Stimulated activated CD4-positive, alpha-beta T cell treated with anti-CD3 and anti-CD28 coated beads, Interleukin-4, amount 100 ng/mL, for 1 hour (primary cell): ENCODE data around the gene SLC35A3.
"Not testable (repeated sequence)": the region's sequence is repeated elsewhere in the genome, so short reads cannot be mapped to it uniquely, and the experiment has no call there.

Experiments used
- DNase-seq: peaks from one replicate; pipeline ENCODE4 v3.0.0-alpha.2; 2020

Gene SLC35A3

DNA sequence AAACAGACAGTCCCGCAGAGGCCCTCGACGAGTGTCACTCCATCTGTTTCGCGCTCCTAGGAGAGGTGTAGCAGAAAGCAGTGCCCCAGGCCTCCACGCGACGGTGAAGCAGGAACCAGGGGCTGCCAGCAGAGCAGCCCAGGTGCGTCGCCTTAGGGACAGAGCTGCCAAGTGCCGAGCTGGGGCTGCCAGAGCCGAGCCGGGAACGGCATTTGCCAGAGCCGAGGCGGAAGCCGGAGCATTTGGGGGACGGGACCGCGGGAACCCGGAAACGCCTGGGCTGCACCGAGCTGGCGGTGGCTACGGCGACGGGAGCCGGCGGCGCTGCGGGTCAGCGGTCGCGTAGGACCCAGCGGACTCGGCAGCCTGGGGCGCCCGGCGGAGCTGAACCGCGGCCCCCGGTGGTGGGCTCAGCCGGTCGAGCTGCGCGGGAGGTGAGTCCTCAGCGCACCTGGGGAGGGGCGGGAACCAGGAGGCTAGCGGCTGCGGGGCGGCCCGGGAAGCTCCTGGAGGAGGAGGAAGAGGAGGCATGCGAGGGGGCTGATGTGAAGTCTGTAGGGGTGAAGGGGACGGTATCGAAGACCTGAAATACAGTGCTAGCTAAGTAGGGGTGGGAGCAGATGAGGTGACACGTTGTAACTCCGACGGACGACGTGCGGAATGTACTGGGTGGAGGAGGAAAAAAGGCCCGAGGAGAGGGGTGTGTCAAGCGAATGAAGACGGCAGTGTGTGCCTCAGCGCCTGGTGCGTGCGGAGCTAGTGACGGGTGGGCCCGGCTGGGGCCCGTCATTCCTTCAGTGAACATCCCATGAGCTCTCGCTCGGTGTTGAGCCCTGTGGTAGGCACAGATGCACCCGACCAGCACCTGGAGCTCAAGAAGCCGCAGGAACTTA, at the start of gene SLC35A3:
TSS of gene SLC35A3 (plus strand) at position 268 of the 893 bp plus-strand sequence. CDS start 23,559 bp downstream, outside the sequence.
- peak; percentile 82 for DNase-seq

DNA sequence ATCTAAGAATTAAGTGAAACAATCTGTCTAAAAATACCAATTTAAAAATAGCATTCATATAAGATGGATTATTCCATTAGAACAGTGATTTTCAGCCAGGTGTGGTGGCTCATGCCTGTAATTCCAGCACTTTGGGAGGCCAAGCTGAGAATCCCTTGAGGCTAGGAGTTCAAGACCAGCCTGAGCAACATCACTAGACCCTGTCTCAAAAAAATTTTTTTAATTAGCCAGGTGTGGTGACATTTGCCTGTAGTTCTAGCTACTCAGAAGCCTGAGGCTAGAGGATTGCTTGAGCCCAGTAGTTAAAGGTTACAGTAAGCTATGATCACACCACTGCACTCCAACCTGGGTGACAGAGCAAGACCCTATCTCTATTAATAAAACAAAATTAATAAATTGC, 35.0 kb upstream of the SLC35A3 start:
- no peak for DNase-seq

- DNase-seq, result no peak
These were observed 34.3 kb upstream of the SLC35A3 start for GRCh38 chr1:99935534-99935933.

GRCh38 chr1:99936071-99936470, 33.7 kb upstream of the SLC35A3 start:
- DNase-seq, result no peak

- no peak for DNase-seq
These were observed 27.1 kb upstream of the SLC35A3 start for GRCh38 chr1:99942723-99943122.

- no peak for DNase-seq
These were observed 26.5 kb upstream of the SLC35A3 start for GRCh38 chr1:99943223-99943794.

- no peak for DNase-seq
These were observed 25.6 kb upstream of the SLC35A3 start for GRCh38 chr1:99944192-99944591.

DNA sequence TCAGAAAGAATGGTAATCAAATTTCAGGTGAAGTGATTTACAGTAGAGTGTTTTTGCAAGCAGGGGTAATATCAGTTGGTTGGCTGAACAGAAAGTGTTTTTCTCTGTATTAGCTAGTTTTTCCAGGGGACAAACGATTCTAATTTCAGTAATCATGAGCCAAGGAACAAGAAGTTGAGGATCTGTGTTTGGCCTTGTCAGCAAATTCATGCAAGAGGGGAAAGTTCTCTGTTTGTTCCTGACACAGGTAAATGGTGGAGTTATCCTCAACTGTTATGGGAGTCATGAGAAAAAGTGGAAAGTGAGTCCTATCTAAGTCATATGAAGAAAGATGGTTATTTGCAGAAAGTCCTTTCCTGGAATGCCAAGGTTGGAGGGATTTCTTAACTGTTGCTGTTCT, 24.6 kb upstream of the SLC35A3 start:
- DNase-seq, result no peak

DNA sequence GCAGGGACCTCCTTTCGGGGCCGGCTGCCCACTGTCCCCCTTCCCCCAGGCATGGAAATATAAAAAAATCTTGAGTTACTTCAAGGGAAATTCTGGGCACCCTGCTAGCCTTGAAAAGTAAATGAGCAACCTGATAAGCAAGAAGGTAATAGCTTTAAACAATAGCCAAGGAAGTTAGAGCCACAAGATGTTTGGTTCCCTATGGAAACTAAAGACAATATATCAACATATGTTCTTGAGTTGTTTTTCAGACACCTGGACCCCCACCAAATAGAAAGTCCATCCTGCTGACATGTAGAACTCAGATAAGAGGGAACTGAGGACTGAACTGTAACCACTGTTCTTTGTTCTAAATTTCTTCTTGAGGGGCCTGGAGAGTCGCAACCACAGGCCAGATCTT, 19.3 kb upstream of the SLC35A3 start:
- DNase-seq, result no peak

- DNase-seq, result no peak
These were observed 17.3 kb upstream of the SLC35A3 start for GRCh38 chr1:99952522-99952921.

GRCh38 chr1:99955375-99955774, 14.4 kb upstream of the SLC35A3 start:
- DNase-seq, result no peak

DNA sequence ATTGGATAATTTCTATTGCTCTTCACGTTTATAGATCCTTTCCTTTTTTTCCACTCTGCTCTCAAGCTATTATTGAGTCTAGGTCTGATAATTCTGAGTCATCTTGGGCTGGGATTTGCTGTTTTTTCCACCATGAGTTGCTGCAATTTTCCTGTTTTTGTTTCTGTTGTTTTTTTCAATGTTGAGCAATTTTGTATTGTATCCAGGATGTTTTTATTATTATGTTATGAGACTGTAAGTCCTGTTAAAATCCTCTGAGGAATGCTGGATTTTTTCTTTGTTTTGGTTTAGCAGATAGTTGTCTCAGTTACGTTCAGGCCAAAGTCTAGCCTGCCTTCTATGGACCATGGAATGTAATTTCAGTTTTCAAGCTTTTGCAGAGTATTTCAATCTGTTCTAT, 13.0 kb upstream of the SLC35A3 start:
- no peak for DNase-seq

DNA sequence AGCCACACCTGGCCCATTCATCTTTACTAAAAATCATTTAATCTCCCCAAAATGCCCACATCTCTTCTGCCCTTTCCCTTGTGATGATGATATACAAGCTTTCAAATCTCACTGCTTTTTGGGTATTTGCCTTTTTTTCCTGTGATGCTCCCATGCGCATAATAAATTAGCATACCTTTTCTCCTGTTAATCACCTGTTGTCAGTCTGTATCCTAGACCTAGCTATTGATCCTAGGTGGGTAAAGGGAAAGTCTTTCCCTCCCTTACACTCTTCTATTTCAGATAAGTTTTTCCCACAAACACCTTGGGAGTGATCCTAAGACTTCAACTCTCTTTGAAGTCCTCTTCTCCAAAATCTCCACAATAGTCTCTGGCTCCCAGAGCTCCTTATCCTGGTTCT, 12.0 kb upstream of the SLC35A3 start:
- no peak for DNase-seq

GRCh38 chr1:99959189-99959705, 10.5 kb upstream of the SLC35A3 start:
- DNase-seq, result not testable (repeated sequence)

DNA sequence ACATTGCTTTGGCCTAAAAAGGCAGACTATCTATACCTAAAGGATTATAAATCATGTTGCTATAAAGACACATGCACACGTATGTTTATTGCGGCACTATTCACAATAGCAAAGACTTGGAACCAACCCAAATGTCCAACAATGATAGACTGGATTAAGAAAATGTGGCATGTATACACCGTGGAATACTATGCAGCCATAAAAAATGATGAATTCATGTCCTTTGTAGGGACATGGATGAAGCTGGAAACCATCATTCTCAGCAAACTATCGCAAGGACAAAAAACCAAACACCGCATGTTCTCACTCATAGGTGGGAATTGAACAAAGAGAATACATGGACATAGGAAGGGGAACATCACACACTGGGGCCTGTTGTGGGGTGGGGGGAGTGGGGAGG, 9.5 kb upstream of the SLC35A3 start:
- not testable (repeated sequence) for DNase-seq

DNA sequence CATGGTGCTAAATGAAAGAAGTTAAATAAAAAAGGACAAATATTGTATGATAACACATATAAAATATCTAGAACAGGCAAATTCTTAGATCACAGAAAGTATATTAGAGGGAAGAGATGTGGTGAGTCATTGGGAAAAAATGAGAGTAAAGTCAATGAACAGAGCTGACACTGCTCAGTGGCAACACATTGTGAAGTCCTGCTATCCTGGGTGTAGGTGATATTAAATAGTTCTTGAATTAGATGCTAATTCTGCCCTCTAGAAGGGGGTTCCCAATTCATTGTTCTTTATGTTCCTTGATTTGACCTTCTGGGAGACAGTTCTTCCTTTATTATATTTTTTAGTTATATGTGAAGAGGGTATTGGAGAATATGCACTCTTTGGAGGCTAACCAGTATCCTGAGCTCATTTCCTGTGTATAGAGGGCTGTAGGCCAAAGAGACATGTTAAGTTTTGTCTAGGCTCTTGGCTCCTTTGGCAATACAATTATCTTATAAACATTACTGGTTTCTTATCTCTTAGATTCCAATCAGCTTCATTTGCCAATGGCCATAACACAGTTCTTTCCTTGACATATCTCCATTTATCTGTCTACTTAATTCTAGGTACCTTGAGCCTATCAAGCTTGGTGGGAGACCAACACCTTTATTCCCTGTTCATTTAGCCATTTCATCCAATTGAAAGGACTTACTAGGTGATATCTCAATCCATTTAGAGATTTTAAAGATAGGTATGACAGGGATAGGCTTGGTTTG, 6.6 kb upstream of the SLC35A3 start:
- DNase-seq, result no peak

DNA sequence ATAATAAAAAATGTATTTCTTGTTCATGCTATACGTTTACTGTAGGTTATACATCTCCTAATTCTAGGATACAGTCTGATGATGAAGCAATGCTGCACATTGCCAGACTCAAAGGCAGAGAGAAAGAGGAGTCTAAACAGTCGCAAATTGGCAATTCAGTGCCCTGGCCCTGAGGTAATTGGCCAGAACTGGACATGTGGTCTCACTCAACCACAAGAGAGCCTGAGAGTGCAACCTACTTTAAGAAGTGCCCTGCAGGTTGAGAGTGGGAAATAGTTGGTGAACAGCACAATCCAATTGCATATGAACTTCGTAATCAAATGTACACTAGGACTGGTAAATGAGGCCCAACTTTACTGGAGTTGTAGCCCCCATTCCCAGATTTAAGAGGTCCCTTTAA, 5.0 kb upstream of the SLC35A3 start:
- no peak for DNase-seq

- DNase-seq, result no peak
These were observed 4.0 kb upstream of the SLC35A3 start for GRCh38 chr1:99965646-99966375.

DNA sequence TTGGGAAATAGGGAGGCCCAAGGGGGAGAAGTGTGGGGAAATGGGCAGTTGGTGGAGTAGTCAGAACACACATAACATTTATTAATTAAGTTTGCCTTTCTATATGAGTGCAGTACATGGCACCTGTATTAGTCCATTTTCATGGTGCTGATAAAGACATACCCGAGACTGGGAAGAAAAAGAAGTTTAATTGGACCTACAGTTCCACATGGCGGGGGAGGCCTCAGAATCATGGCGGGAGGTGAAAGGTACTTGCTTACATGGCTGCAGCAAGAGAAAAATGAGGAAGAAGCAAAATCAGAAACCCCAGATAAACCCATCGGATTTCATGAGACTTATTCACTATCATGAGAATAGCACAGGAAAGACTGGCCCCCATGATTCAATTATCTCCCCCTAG, 1.6 kb upstream of the SLC35A3 start:
- DNase-seq, result no peak

- no peak for DNase-seq
These were observed 502 bp upstream of the SLC35A3 start for GRCh38 chr1:99969260-99969728.

GRCh38 chr1:99970713-99971255, 988 bp downstream of the SLC35A3 start:
- no peak for DNase-seq

- DNase-seq, result not testable (repeated sequence)
These were observed 2.3 kb downstream of the SLC35A3 start for GRCh38 chr1:99972066-99972465.
